Parathyroid adenoma (tissue), 2 donors: ENCODE data around the gene SLC38A7.

ENCODE experiments used
- H2AFZ ChIP-seq: fragments of 300-600 bp; sonication (generic); one replicate; pipeline ENCODE4 v1.7.0; 2017; ENCODE audit warnings: antibody characterized with exemption, mild to moderate bottlenecking
- H3K27ac ChIP-seq: fragments of 300-600 bp; sonication (generic); one replicate; pipeline ENCODE4 v1.7.0; 2017
- H3K27me3 ChIP-seq: fragments of 300-600 bp; sonication (generic); one replicate; pipeline ENCODE4 v1.7.0; 2017; ENCODE audit warnings: low read length; ENCODE audit not compliant: control insufficient read depth, insufficient read depth
- H3K36me3 ChIP-seq: fragments of 300-600 bp; sonication (generic); one replicate; pipeline ENCODE4 v1.7.0; 2017; ENCODE audit warnings: low read length; ENCODE audit not compliant: control insufficient read depth, insufficient read depth
- H3K4me1 ChIP-seq: fragments of 300-600 bp; sonication (generic); one replicate; pipeline ENCODE4 v1.7.0; 2017; ENCODE audit warnings: control low read depth
- H3K4me2 ChIP-seq: fragments of 300-600 bp; sonication (generic); one replicate; pipeline ENCODE4 v1.7.0; 2017; ENCODE audit warnings: low read length
- H3K4me3 ChIP-seq: fragments of 300-600 bp; sonication (generic); one replicate; pipeline ENCODE4 v1.7.0; 2017; ENCODE audit warnings: low read depth, low read length
- H3K79me2 ChIP-seq: fragments of 300-600 bp; sonication (generic); one replicate; pipeline ENCODE4 v1.7.0; 2017; ENCODE audit warnings: control low read depth
- H3K9ac ChIP-seq: fragments of 300-600 bp; sonication (generic); one replicate; pipeline ENCODE4 v1.7.0; 2017; ENCODE audit warnings: mild to moderate bottlenecking
- H3K9me3 ChIP-seq: fragments of 300-600 bp; sonication (generic); one replicate; pipeline ENCODE4 v1.7.0; 2017; ENCODE audit warnings: low read length; ENCODE audit not compliant: control insufficient read depth
- TF ChIP-seq, protein P1 (sequence below): fragments of 300-600 bp; sonication (generic); IDR thresholded peaks from one replicate; pipeline ENCODE4 v1.7.0; 2017; ENCODE audit warnings: antibody characterized with exemption, mild to moderate bottlenecking
- donor health status: primary hyperparathyroidism.

SLC38A7 gene

GRCh38 chr16:58635502-58635901, 49.1 kb downstream of the SLC38A7 start:
- H3K9me3 ChIP-seq: no peaks in the 10 kb centered on the region
- TF ChIP-seq, protein P1, sequence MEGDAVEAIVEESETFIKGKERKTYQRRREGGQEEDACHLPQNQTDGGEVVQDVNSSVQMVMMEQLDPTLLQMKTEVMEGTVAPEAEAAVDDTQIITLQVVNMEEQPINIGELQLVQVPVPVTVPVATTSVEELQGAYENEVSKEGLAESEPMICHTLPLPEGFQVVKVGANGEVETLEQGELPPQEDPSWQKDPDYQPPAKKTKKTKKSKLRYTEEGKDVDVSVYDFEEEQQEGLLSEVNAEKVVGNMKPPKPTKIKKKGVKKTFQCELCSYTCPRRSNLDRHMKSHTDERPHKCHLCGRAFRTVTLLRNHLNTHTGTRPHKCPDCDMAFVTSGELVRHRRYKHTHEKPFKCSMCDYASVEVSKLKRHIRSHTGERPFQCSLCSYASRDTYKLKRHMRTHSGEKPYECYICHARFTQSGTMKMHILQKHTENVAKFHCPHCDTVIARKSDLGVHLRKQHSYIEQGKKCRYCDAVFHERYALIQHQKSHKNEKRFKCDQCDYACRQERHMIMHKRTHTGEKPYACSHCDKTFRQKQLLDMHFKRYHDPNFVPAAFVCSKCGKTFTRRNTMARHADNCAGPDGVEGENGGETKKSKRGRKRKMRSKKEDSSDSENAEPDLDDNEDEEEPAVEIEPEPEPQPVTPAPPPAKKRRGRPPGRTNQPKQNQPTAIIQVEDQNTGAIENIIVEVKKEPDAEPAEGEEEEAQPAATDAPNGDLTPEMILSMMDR: no peak
- H3K4me1 ChIP-seq: no peaks in the 10 kb centered on the region
- no peaks in the 10 kb centered on the region for H3K27me3 ChIP-seq
- no peak overlapping the region for H2AFZ ChIP-seq
- no peak overlapping the region for H3K4me3 ChIP-seq
- no peak overlapping the region for H3K4me2 ChIP-seq
- H3K9ac ChIP-seq: no peak overlapping the region
- H3K79me2 ChIP-seq: no peaks in the 10 kb centered on the region
- H3K27ac ChIP-seq: no peak overlapping the region
- no peaks in the 10 kb centered on the region for H3K36me3 ChIP-seq

GRCh38 chr16:58634265-58634802, 50.2 kb downstream of the SLC38A7 start:
- Histone ChIP-seq H3K4me3 (no peak overlapping the region), H3K36me3 (no peaks in the 10 kb centered on the region), H3K27me3 (no peaks in the 10 kb centered on the region), H3K27ac (no peak overlapping the region), H3K4me2 (no peak overlapping the region), H3K4me1 (no peaks in the 10 kb centered on the region), H3K79me2 (no peaks in the 10 kb centered on the region), H3K9me3 (no peaks in the 10 kb centered on the region), H2AFZ (no peak overlapping the region), H3K9ac (no peak overlapping the region)
- TF ChIP-seq, protein P1: no peak

DNA sequence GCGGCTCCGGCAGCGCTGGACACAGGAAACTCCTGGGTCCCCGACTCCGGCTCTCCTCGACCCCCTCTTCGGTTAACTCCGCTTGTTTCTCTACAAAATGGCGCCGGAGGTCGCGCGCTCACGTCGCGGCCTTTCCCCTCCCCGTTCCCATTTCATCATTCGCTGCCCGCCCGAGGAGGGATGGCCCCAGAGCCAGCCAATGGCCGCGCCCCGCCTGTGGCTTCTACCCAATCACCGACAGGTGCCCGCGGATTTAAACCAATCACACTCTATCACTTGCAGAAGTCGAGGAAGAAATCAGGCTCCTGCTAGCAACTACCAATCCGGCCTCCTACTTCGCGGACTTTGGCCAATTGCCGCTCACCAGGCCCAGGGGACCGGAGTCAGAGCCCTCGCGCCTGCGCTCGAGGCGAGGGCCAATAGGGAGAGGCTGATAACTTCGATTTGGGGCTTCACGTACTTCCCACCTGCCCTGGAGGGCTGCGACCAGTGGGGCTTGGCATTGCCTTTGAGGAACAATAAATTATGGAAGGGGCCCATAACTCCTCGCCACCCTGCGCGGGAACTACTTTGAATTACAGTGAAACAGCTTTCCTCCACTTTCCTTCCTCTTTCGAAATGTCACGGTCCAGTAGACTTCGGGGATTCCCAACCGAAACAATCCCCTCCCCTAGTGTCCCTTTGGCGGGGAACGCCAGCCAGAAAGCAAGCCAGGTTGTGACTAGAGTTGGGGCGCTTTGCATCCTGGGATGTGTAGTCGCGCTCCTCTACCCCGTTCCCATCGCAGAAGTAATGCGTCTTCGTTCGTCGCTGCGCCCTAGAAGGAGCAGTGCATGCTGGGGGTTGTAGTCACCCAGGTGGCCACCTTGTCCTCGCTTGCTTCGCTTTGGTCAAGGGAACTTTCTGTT, 54.6 kb downstream of the SLC38A7 start, which contains the start of gene CNOT1:
CNOT1 (minus strand) TSS at position 94 of the 908 bp plus-strand sequence. CDS start 30,489 bp downstream, outside the sequence.
- peaks cover 21% of the 10 kb centered on the region for H3K79me2 ChIP-seq
- H3K4me2 ChIP-seq: peak within 1 kb of the TSS; percentile 79
- peak within 1 kb of the TSS; percentile 98 for H3K4me3 ChIP-seq
- peak within 1 kb of the TSS; percentile 98 for H3K27ac ChIP-seq
- H3K36me3 ChIP-seq: no peaks in the 10 kb centered on the region
- no peaks in the 10 kb centered on the region for H3K27me3 ChIP-seq
- TF ChIP-seq, protein P1: no peak
- peak within 1 kb of the TSS; percentile 97 for H3K9ac ChIP-seq
- peaks cover 2% of the 10 kb centered on the region for H3K4me1 ChIP-seq
- no peaks in the 10 kb centered on the region for H3K9me3 ChIP-seq
- peak within 1 kb of the TSS; percentile 98 for H2AFZ ChIP-seq

DNA sequence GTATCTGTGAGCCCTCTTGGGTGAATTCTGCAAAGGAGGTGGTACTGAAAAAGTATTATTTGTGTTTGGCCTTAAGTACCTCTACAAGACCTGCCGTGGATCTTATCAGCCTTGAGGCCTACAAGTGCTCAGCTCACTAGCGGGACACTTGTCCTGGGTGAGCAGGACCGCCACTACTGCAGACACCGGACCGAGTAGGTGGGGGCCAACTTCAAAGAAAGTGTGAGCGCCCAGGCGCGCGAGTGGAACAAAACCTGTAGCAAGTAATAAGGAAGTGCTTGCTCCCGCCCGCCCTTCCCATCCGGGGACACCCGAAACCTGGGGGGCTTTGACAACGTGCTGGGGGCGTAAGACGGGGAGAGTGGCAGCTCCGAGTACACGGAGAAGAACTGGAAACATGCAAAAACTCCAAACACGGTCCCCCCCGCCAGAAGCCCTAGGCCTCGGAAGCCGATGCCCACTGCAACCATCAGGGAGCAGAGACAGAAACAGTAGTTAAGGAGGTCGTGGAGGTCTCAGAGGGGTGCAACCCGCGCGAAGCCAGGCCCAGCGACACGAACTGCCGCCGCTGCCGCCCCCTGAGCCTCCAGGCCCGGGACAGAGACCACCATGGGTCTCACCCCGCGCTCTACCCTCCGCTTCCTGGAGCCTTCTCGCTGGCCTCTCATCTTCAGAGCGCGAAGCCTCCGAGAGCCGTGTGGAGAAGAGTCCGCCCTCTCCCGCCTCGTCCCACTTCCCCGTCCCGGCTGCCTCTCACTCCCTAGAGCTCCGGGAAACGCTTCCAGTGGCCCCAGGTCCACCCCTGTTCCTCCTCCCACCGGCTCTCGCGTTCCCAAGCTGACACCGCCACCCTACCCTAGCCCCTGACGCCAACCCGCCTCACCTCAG, 55.5 kb downstream of the SLC38A7 start:
- H3K27ac ChIP-seq: peak overlapping the region; percentile 98
- no peaks in the 10 kb centered on the region for H3K36me3 ChIP-seq
- peaks cover 2% of the 10 kb centered on the region for H3K4me1 ChIP-seq
- H3K27me3 ChIP-seq: no peaks in the 10 kb centered on the region
- H3K4me2 ChIP-seq: peak overlapping the region; percentile 79
- TF ChIP-seq, protein P1: no peak
- peaks cover 30% of the 10 kb centered on the region for H3K79me2 ChIP-seq
- H3K4me3 ChIP-seq: peak overlapping the region; percentile 98
- peak overlapping the region; percentile 97 for H3K9ac ChIP-seq
- peak overlapping the region; percentile 98 for H2AFZ ChIP-seq
- H3K9me3 ChIP-seq: no peaks in the 10 kb centered on the region
